ENCODE results near the gene LIM2.
"Not testable (repeated sequence)": the region's sequence is repeated elsewhere in the genome, so short reads cannot be mapped to it uniquely, and the experiment has no call there.

Gene LIM2, protein sequence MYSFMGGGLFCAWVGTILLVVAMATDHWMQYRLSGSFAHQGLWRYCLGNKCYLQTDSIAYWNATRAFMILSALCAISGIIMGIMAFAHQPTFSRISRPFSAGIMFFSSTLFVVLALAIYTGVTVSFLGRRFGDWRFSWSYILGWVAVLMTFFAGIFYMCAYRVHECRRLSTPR

DNA sequence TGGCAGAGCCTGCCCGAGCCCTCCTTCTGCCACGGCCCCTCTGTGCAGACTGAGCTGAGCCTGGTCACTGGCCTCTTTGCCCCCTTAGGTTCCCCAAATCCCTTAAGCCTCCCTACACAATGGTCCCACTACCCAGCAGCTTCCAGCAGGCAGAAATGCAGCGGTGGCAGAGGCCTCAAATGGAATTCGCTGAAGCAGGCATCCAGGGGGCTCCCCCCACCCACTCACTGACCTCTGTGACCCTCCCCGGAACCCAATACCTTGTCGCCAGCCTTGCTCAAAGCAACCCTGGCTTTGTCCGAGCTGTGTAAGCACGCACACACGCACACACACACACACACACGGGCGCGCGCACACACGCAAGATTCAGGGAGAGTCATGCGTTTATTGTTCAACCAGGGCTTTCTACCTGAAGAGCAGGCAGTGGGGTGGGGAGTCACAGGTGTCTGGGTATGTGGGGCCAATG is at the start of gene LIM2:
Gene LIM2 (minus strand): TSS at position 51 of the 466 bp plus-strand sequence. CDS start 531 bp downstream, outside the sequence.
- no peak for DNase-seq

- no peak for DNase-seq
Observed at GRCh38 chr19:51434456-51434855, 46.7 kb upstream of the LIM2 start.

- DNase-seq = no peak
Observed at GRCh38 chr19:51433043-51433442, 45.3 kb upstream of the LIM2 start.

DNA sequence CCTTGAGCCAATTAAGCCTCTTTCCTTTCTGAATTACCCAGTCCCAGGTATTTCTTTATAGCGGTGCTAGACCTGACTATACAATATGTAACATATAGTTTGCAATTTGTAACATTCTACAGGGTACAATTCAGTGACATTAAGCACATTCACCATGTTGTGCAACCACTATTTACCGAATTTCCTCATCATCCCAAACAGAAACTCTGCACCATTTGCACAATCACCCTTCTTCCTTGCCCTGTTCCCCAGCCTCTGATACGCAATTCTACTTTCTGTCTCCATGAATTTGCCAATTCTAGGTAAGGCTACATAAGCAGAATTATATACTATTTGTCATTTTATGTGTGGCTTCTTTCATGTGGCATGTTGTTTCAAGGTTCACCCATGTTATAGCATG is 43.4 kb upstream of the LIM2 start:
- DNase-seq = no peak

DNA sequence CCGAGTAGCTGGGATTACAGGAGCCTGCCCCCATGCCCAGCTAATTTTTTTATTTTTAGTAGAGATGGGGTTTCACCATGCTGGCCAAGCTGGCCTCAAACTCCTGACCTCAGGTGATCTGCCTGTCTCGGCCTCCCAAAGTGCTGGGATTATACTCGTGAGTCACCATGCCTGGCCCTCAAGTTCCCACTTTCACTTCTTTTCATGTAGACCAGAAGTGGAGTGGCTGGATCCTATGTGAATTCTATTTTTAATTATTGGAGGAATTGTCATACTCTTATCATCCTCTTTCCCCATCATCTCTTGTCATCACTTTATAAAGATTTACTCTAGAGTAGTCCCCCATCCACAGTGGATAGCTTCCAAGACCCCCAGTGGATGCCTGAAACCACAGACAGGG is 42.4 kb upstream of the LIM2 start:
- no peak for DNase-seq

DNA sequence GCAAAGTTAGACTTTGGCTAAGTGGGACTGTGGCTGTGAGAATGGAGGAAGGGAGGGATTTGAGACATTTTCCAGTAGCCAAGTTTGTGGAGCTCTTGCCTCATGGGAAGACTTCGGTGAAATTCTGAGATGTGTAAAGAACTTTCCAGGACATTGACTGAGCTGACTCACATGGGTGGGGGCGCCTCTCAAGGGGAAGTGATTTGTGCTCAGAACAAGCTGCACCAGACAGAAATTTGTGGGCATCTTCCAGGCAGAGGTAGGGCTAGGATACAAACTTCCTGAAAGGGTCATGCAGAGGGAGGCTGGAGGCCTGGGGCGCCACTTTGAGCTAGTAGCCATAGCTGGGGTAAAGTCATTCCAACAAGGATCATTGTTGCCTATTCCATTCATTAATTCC is 39.4 kb upstream of the LIM2 start:
- no peak for DNase-seq

- peak; percentile 73 for DNase-seq
Observed at GRCh38 chr19:51422053-51422448, 34.3 kb upstream of the LIM2 start.

DNA sequence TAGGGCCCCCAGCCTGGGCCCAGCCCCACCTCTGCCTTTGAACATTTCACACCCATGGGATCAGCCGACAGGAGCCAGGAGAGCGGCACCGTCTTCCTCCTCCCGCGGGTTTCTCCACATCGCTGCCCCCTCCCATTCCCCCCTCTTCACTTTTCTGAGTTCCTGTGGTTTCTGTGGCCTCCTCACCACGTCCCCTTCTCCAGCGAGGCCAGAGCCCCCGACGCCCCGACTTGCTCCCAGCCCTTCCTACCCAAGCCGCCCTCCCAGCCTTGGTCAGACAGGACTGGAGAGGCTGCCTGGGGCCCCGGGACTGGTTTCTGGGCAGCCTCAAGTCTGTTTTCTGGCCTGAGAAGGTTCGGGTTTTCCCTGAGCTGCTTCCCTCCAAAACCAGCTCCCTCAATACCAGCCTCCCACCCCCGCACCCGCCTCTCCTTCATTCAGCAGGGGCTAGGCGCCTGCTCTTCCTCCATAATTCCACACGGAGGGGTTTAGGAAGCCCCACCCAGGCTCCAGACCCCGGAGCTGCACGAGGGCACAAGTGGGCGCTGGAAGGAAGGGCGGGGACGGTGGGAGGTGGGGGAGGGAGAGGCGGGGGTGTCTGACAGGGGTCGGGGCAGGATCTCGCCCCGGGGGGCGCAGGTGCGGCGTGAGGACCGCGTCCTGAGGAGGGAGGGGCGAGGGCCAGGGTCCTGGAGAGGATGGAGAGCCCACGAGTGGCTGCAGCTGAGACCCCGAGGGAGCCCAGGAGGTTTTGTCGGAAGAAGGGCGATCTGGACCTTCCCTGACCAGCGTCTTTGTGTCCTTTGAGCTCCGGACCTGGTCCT is 33.7 kb upstream of the LIM2 start:
- DNase-seq = no peak

- DNase-seq = not testable (repeated sequence)
Observed at GRCh38 chr19:51420511-51420910, 32.7 kb upstream of the LIM2 start.

GRCh38 chr19:51418707-51419106 is 30.9 kb upstream of the LIM2 start:
- DNase-seq = no peak

DNA sequence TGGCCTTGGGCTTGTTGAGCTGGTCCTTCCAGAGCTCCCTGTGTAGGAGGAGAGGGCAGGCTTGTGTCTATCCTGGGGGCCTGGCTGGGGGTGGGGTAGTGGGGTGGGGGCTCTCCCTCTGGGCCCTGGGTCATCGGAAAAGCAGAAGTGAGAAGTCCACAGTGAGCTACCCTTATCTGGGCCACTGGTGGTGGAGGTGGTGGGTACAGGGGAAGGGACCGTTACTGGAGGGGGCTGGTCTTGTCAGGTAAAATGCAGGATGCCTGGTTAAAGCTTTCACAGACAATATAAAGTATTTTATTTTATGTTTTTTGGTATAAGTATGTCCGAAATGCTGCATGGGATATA is 30.0 kb upstream of the LIM2 start:
- DNase-seq = no peak

DNA sequence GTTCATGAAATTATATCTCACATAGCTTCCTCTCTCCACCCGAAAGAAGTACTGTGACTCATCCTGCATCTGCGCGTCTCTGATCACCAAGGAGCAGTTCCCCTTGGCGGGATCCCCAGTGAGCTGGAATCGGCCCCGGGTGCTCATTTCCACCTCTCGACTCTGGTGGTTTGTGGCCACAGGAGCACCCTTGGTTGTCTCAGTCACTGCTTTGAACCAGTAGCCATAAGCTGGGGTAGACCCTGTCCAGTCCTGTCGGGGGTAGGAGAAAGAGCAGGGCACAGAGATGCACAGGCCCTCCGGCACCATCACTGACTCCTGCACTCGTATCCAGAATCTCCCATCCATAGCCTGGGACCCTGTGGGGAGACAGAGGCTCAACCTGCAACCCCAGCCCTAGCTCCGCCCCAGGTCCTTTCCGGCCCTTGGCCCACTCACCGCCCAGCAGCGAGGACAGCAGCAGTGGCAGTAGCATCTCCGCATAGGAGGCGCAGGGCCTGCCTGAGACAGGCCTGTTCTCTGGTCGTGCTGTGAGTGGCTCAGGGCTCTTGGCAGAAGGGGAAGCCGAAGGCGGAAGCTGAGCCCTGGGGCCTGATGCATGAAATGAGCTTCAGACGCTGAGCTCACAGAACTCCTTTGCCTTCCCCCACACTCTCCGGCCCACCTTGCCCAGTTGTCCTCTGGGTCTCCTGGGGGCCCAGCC is 29.5 kb upstream of the LIM2 start, which contains the start of gene SIGLEC10:
Gene SIGLEC10 (minus strand): TSS at position 536 of the 703 bp plus-strand sequence. CDS start 61 bp downstream, at position 475.
- no peak for DNase-seq

- DNase-seq = not testable (repeated sequence)
Observed at GRCh38 chr19:51416422-51416821, 28.6 kb upstream of the LIM2 start.

- DNase-seq = no peak
Observed at GRCh38 chr19:51415187-51415586, 27.4 kb upstream of the LIM2 start.

DNA sequence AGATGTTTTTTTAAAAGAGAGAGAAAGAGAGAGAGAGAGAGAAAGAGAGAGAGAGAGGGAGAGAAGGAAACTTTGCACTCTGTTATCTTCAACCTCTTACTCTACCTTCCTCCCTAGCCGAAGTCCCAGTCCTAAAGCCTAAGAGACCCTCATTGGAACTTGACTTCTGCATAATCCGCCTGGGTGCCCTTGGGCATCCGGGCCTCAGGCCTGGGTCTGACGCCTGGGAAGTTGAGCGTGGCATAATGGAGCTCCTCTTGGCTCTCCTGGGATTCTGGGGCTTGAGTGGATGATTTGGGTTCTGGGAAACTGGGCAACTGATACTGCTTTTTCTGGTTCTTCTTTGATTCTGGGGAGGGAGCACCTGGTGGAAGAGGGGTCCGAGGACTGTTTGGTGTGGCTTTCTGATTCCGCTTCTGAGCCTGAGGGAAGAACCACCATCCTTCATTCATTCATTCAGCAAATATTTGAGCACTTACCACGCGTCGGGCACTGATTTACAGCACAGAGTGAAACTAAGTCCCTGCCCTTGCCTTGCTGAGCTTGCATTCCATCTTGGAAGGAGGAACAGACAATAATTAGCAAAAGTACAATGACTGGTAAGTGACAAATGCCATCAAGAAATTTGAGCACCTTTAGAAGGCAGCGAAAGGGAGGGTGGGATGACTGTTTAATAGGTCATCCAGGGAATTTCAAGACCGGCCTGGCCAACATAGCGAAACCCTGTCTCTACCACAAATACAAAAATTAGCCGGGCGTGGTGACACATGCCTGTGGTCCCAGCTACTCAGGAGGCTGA is 23.4 kb upstream of the LIM2 start:
- DNase-seq = no peak

GRCh38 chr19:51407511-51408131 is 19.8 kb upstream of the LIM2 start:
- DNase-seq = no peak

DNA sequence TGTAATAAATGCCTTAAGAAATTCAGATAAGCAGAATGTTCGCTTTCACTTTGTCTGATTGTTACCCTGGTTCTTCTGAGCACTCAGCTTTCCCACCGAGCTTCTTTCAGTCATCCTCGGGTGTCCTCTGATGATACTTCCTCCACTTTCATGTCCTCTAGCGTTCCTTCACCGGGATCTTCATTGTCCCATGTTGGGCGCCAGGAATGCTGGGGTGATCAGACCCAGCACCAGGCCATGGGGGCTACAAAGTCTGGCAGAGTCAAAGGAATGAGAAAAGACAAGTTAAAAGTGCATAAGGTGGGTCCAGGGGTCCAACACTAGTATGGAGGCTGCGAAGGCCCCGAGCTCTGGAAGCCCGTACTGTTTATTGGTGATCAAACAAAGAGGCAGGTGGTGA is 14.3 kb upstream of the LIM2 start:
- DNase-seq = no peak

DNA sequence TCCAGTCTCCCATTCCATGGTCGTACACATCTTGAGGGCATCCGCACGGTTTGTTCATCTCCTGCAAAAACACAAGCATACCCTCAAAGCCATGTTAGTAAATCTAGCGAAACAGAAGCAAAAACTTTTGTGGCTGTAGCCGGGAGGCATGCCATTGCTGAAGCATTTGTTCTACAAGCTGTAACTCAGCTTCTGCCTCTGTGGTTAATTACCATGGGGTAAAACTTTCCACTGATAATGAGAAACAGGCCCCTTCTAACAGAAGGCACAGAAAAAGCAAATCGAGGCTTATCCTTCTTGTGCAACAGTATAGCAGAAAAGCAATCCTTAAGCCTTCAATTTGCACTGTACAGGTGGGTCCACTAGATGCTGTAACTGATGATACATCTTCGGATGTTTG is 12.2 kb upstream of the LIM2 start:
- DNase-seq = not testable (repeated sequence)

GRCh38 chr19:51399231-51399630 is 11.5 kb upstream of the LIM2 start:
- no peak for DNase-seq

DNA sequence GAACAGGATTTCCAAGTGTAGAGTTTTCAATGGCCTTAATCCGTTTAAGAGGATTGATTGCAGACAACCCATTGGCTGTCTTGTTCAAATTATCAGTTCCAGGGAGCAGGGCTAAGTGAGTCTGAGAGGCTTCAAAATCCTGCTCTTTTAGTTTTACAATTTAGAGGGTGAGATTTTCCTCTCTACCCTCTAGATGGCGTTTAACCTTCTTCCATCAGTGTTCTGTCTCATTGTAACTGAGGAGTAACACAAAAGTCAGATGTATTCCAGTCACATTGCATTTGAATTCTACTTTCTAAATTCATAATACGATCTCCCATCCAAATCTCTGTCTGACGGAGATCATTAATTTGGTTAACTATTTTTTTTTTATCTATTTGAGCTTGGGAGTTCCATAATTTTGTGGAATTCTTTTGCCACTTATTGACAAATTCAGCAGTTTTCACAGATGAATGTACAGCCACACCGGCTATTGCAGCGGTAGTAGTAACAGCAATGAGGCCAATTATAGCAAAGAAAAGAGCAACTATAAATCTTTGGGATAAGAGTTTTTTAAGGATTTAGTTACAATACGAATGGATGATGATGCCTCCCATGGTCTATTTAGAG is 10.4 kb upstream of the LIM2 start:
- no peak for DNase-seq

GRCh38 chr19:51397453-51397852 is 9.7 kb upstream of the LIM2 start:
- DNase-seq = not testable (repeated sequence)

- DNase-seq = no peak
Observed at GRCh38 chr19:51396175-51396574, 8.4 kb upstream of the LIM2 start.
